Effector memory CD8-positive, alpha-beta T cell (primary cell): ENCODE measurements around the gene RAB11A.

ENCODE experiments used
- ATAC-seq: fragments of 150-1000 bp; cut with Tn5 transposase; replicated peaks from 2 replicates; pipeline ENCODE4 v1.10.0; 2021; ENCODE audit warnings: mild to moderate bottlenecking, moderate library complexity
- DNase-seq, 3 experiments: peaks; one replicate each; pipeline ENCODE4 v3.0.0; 2021
- H3K27ac Mint-ChIP-seq, 2 donors: one replicate each; pipeline ENCODE4 v1.8.0; 2022; ENCODE audit warnings: mild to moderate bottlenecking in 2 of 2, mixed read lengths in 2 of 2, moderate library complexity in 2 of 2
- H3K27me3 Mint-ChIP-seq, 2 donors: one replicate each; pipeline ENCODE4 v1.8.0; 2022; ENCODE audit warnings: mixed read lengths in 2 of 2
- H3K36me3 Mint-ChIP-seq: one replicate; pipeline ENCODE4 v1.8.0; 2022; ENCODE audit warnings: mild to moderate bottlenecking, moderate library complexity, mixed read lengths; ENCODE audit not compliant: insufficient read depth
- H3K4me1 Mint-ChIP-seq, 2 donors: one replicate each; pipeline ENCODE4 v1.8.0; 2022; ENCODE audit warnings: low read depth in 2 of 2, mixed read lengths in 2 of 2
- H3K4me3 Mint-ChIP-seq, 2 donors: one replicate each; pipeline ENCODE4 v1.8.0; 2022; ENCODE audit warnings: mild to moderate bottlenecking in 2 of 2, mixed read lengths in 2 of 2, moderate library complexity in 2 of 2
- H3K9me3 Mint-ChIP-seq, 2 donors: one replicate each; pipeline ENCODE4 v1.8.0; 2022; ENCODE audit warnings: mixed read lengths in 2 of 2
- total RNA-seq, 9 experiments: gene quantifications; one replicate each; lab custom pipeline; 2026; lab: John Stamatoyannopoulos, UW

The RAB11A gene
- total RNA-seq, result 58.7 to 122 (median 93.3) reads per million in 9 experiments

- Mint-ChIP-seq H3K36me3 (peaks cover 24% of the 10 kb centered on the region), H3K27me3 (no peaks in the 10 kb centered on the region), H3K4me1 (peaks cover 24 to 28% of the 10 kb centered on the region in 2 donors), H3K4me3 (peak within 1 kb of the TSS; percentile 98 to 99), H3K27ac (peak within 1 kb of the TSS; percentile 99), H3K9me3 (no peaks in the 10 kb centered on the region)
- DNase-seq, result peak; percentile 91 to 94 (median 92)
- peak; percentile 93 for ATAC-seq
These were observed at the start of gene RAB11A for GRCh38 chr15:65869126-65869953. RAB11A (plus strand) TSS chr15:65869491; CDS start chr15:65869586, 95 bp downstream.

GRCh38 chr15:65819563-65819960 is 49.7 kb upstream of the RAB11A start:
- no peak for DNase-seq
- Mint-ChIP-seq H3K36me3 (peaks cover 14% of the 10 kb centered on the region), H3K4me3 (peak overlapping the region; percentile 56 to 70), H3K4me1 (peaks cover 31 to 44% of the 10 kb centered on the region in 2 donors), H3K27me3 (no peaks in the 10 kb centered on the region), H3K9me3 (peaks cover 0 to 9% of the 10 kb centered on the region in 2 donors), H3K27ac (peak overlapping the region; percentile 93 to 98)
- no peak for ATAC-seq

DNA sequence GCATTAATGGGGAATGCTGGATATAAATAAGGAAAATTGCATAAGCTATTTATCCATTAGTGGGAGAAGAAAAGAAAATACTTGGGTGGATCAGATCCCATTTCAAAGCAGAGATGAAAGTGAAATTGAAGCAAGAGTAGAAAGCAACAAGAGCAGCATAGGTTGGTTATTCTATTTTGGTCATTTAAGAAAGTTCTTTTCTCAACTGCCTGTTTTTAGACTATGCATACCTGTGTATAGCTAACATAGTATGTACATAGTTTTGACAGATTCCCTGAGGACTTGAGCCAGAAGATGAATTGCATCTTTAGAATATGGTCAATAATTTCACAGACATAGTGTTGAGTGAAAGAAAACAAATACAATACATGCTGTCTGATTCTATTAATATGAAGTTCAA is 48.2 kb upstream of the RAB11A start:
- H3K4me1 Mint-ChIP-seq, result peaks cover 31 to 43% of the 10 kb centered on the region in 2 donors
- H3K27me3 Mint-ChIP-seq, result no peaks in the 10 kb centered on the region
- peaks cover 14% of the 10 kb centered on the region for H3K36me3 Mint-ChIP-seq
- ATAC-seq (no peak), DNase-seq (no peak)
- peak overlapping the region in 1 of 2 donors; percentile 20 for H3K4me3 Mint-ChIP-seq
- peaks cover 0 to 9% of the 10 kb centered on the region in 2 donors for H3K9me3 Mint-ChIP-seq
- peak overlapping the region; percentile 93 to 98 for H3K27ac Mint-ChIP-seq

GRCh38 chr15:65822316-65822715 is 47.0 kb upstream of the RAB11A start:
- Mint-ChIP-seq H3K36me3 (peaks cover 14% of the 10 kb centered on the region), H3K4me3 (no peak overlapping the region)

DNA sequence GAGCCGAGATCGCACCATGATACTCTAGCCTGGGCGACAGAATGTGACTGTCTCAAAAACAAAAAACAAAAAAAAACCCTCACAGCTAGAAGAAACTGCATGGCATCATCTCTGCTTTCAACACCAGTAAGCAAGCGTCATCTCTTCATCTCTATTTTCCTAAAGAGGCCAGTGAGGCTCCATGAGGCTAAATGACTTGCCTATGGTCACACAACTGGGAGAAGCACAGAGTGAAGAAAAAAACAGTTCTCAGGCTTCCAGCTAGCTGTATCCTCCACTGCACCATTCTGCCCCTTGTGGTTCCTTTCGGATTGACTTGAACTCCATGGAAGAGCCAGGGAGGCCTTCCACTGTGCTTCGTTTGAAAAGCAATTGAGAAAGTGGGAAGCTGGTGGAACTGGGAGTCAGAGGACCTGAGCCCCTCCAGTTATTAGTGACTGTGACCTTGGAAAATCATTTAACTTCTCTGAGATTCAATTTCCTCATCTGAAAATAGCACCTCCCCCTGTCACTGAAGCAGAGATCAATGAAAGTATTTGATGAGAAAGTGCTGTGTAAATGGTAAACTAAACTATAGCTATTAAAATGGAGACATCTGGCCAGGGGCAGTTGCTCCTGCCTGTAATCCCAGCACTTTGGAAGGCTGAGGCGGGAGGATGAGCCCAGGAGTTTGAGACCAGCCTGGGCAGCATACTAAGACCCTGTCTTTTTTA is 45.1 kb upstream of the RAB11A start:
- no peak for DNase-seq
- Mint-ChIP-seq H3K27me3 (no peaks in the 10 kb centered on the region), H3K4me1 (peaks cover 34 to 42% of the 10 kb centered on the region in 2 donors)

More at GRCh38 chr15:65822316-65822715, 47.0 kb upstream of the RAB11A start:
- Mint-ChIP-seq H3K27ac (peak overlapping the region in 1 of 2 donors; percentile 66), H3K27me3 (no peaks in the 10 kb centered on the region), H3K4me1 (peaks cover 30 to 42% of the 10 kb centered on the region in 2 donors), H3K9me3 (peaks cover 0 to 9% of the 10 kb centered on the region in 2 donors)
- no peak for ATAC-seq
- no peak for DNase-seq

DNA sequence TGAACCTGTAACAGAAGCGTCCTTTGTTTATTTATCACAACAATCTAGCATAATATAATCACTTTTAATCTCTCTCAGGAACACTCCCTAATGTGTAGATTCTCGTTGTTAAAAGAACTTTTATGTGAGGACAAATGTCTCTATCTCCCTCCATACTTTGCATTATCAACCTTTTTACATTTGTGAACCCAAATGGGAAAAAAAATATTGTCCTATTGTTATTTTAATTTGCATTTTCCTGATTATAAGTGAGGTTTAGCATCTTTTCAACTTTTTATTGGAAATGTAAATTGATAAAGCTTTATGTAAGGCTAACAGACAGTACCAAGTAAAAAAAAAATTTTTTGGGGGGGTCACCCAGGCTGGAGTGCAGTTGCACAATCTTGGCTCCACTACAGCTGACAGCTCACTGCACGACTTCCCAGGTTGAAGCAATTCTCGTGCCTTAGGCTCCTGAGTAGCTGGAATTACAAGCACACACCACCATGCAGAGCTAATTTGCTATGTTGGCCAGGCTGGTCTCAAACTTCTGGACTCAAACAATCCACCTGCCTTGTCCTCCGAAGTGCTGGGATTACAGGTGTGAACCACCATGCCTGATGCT is 44.2 kb upstream of the RAB11A start:
- Mint-ChIP-seq H3K9me3 (peaks cover 0 to 5% of the 10 kb centered on the region in 2 donors), H3K36me3 (peaks cover 12% of the 10 kb centered on the region), H3K4me3 (no peak overlapping the region), H3K4me1 (peaks cover 32 to 37% of the 10 kb centered on the region in 2 donors), H3K27ac (no peak overlapping the region), H3K27me3 (no peaks in the 10 kb centered on the region)
- DNase-seq, result no peak
- no peak for ATAC-seq

More for the DNA sequence above, 45.1 kb upstream of the RAB11A start:
- ATAC-seq, result no peak
- Mint-ChIP-seq H3K9me3 (peaks cover 0 to 9% of the 10 kb centered on the region in 2 donors), H3K4me3 (no peak overlapping the region), H3K27ac (no peak overlapping the region), H3K36me3 (peaks cover 12% of the 10 kb centered on the region)

DNA sequence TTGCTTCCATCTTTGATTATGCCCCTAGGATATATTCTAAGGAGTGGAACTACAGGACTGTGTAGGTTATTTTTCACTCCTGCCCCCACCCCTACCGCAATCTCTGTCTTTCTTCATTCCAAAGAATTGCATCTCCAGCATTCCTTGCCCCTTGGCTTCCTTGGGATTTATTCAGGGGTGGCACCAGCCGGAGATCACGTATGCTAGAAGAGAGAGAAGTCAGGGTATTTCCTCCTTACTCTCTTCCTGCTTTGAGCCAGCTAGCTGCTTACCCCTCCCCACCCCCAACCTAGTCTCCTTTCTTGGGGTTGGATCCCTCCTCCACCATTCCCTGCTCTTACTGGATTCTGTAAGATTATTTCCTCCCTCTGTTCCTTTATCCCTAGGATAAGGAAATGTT is 42.2 kb upstream of the RAB11A start:
- DNase-seq, result no peak
- Mint-ChIP-seq H3K27ac (peak overlapping the region in 1 of 2 donors; percentile 95), H3K27me3 (no peaks in the 10 kb centered on the region), H3K4me3 (no peak overlapping the region), H3K9me3 (no peaks in the 10 kb centered on the region), H3K4me1 (peaks cover 25 to 30% of the 10 kb centered on the region in 2 donors), H3K36me3 (peaks cover 4% of the 10 kb centered on the region)
- no peak for ATAC-seq

- peak overlapping the region; percentile 66 to 68 for H3K4me3 Mint-ChIP-seq
- DNase-seq (peak; percentile 21 to 40 (median 24)), ATAC-seq (peak; percentile 88)
- peak overlapping the region; percentile 94 to 95 for H3K27ac Mint-ChIP-seq
- H3K9me3 Mint-ChIP-seq, result no peaks in the 10 kb centered on the region
- no peaks in the 10 kb centered on the region for H3K27me3 Mint-ChIP-seq
- H3K4me1 Mint-ChIP-seq, result peaks cover 37 to 44% of the 10 kb centered on the region in 2 donors
- peaks cover 4% of the 10 kb centered on the region for H3K36me3 Mint-ChIP-seq
These were observed 40.7 kb upstream of the RAB11A start for GRCh38 chr15:65828585-65828984.

DNA sequence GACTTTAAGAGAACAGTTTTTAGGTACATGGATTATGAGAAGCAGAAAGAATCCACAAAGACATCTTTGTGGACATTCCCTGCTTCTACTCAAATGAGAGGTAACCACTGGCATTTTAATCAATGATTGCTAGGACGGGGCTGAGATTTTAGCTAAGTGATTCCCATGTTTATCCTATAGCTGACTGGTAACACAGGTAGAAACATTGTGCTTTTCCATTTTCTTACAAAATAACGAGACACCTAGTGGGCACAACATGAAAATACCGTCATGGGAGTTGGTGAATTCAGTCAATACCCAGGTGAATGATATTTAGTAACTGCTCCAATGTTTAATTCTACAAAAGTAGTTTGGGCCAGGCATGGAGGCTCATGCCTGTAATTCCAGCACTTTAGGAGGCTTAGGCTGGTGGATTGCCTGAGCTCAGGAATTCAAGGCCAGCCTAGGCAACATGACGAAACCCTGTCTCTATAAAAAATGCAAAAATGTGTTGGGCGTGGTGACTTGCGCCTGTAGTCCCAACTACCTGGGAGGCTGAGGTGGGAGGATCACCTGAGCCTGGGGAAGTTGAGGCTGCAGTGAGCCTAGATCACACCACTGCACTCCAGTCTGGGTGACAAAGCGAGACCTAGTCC is 40.0 kb upstream of the RAB11A start:
- no peaks in the 10 kb centered on the region for H3K27me3 Mint-ChIP-seq
- ATAC-seq, result peak; percentile 48

DNA sequence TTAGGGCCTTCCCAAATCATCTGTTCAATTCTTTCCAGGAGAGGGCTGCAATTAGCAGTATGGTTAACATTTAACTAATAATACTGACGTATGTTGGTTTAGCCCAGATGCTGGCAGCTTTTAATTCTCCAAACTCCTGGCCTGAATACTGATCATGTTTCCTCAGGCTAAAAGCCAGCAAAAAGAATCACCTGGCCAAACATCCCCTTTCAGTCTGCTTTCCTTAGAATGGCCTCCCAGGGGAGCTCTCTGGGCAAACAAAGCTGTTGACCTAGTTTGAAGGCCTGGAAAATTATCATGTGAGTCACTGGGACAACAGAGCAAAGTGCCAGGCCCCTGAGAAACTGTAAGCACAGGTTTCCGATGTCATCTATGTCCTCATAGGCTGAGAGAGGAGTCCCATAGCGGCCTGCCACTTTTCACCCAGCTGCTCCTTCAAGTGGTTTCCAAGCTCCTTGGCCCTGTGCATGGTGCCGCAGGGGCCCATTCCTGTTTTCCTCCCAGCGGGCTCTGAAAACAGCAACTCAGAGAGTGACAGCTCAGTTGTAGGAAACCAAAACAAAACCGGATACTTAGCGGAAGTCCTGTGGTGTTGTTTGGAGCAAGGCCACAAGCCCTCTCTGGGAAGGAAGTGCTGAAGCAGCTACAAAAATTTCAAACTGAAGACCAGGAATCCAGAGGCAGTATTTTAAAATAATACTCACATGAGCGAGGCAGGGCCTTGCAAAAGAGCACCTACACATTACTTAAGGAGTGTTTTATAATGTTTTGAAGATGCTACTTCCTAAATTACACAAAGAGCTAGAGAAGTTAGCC is 36.5 kb upstream of the RAB11A start:
- Mint-ChIP-seq H3K9me3 (no peaks in the 10 kb centered on the region), H3K27ac (peak overlapping the region; percentile 81 to 97), H3K27me3 (no peaks in the 10 kb centered on the region), H3K4me3 (peak overlapping the region; percentile 71 to 82), H3K36me3 (peaks cover 4% of the 10 kb centered on the region), H3K4me1 (peaks cover 42 to 54% of the 10 kb centered on the region in 2 donors)
- DNase-seq (peak; percentile 30 to 50 (median 31)), ATAC-seq (peak; percentile 64)

More for the DNA sequence above, 40.0 kb upstream of the RAB11A start:
- H3K4me1 Mint-ChIP-seq, result peaks cover 43 to 49% of the 10 kb centered on the region in 2 donors
- peak overlapping the region; percentile 94 to 95 for H3K27ac Mint-ChIP-seq
- peak in 1 of 3 experiments; percentile 24 for DNase-seq
- peak overlapping the region; percentile 66 to 68 for H3K4me3 Mint-ChIP-seq
- H3K9me3 Mint-ChIP-seq, result no peaks in the 10 kb centered on the region
- H3K36me3 Mint-ChIP-seq, result peaks cover 4% of the 10 kb centered on the region

DNA sequence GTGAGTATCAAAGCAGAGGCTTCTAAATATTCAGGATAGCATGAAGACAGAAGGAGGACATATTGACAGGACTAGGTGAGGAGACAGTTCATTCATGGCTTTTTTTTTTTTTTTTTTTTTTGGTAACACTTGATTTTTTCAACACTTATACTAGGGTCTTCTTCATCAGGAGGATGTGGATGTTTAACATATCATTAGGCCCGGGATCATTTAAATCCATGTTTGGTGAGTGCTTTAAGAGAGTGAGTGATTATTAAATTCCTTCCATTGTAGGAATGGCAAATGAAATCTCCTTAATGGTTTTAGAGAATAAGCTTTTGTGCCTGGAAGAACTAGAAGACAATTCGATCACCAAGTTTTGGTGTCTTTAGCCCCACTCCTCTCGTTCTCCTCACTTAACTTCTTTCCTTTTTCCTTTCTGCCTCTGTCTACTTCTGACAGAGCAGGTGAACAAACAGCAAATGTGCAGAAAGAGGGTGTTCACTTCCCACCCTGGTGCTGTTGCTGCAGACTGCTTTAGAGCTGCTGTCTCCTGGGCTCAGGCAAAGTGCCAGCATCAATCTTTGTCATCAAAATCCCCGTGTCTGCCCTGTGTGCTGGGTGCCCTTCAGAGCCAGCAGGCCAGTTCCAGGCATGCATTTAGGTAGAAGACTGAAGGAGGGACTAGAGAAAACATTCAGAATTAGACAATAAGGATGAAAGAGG is 35.6 kb upstream of the RAB11A start:
- H3K27ac Mint-ChIP-seq, result peak overlapping the region; percentile 81 to 97
- H3K4me3 Mint-ChIP-seq, result peak overlapping the region; percentile 71 to 82
- peaks cover 34 to 47% of the 10 kb centered on the region in 2 donors for H3K4me1 Mint-ChIP-seq
- DNase-seq (no peak), ATAC-seq (no peak)
- H3K36me3 Mint-ChIP-seq, result no peaks in the 10 kb centered on the region
- H3K27me3 Mint-ChIP-seq, result no peaks in the 10 kb centered on the region
- H3K9me3 Mint-ChIP-seq, result no peaks in the 10 kb centered on the region
